Sigmoid colon (tissue), 7 donors: ENCODE data around the gene RABEP1. TPM values are rescaled to one million over a fixed set of nuclear protein-coding genes. Genes with fewer than 3 reads are reported as not detected.

Experiments
- DNase-seq: peaks from one replicate; pipeline ENCODE4 v3.0.0-alpha.2; 2019
- H3K27ac ChIP-seq, 4 donors: fragments of 200-600 bp; sonication (generic); one replicate each; pipeline ENCODE4 v1.5.1; 2016 to 2019; ENCODE audit warnings: mild to moderate bottlenecking in 1 of 4
- H3K27me3 ChIP-seq, 3 donors: fragments of 200-600 bp; sonication (generic); one replicate each; pipeline ENCODE4 v1.5.1; 2019; ENCODE audit warnings: mild to moderate bottlenecking in 1 of 3
- H3K36me3 ChIP-seq, 4 donors: fragments of 200-600 bp; sonication (generic); one replicate each; pipeline ENCODE4 v1.5.1; 2016 to 2019
- H3K4me1 ChIP-seq, 4 donors: fragments of 200-600 bp; sonication (generic); one replicate each; pipeline ENCODE4 v1.5.1; 2017 to 2019
- H3K4me3 ChIP-seq, 4 donors: fragments of 200-600 bp; sonication (generic); one replicate each; pipeline ENCODE4 v1.5.1; 2017 to 2019; ENCODE audit warnings: mild to moderate bottlenecking in 2 of 4, moderate library complexity in 1 of 4
- H3K9me3 ChIP-seq, 4 donors: fragments of 200-600 bp in 3 of 4; sonication (generic) in 3 of 4; one replicate each; pipeline versions ENCODE4 v1.5.1 to v1.6.1; 2013 to 2019
- CTCF ChIP-seq, 4 experiments: fragments of 450-650 bp in 3 of 4; fragments of 200-600 bp in 1 of 4; IDR thresholded peaks; one replicate each; pipeline ENCODE4 v1.5.1; 2016 to 2019; ENCODE audit warnings: antibody characterized with exemption in 4 of 4, mild to moderate bottlenecking in 3 of 4, moderate library complexity in 2 of 4
- EP300 ChIP-seq, 4 donors: sonication (generic); formaldehyde crosslinking; IDR thresholded peaks; one replicate each; pipeline ENCODE4 v1.6.1; 2017; ENCODE audit warnings: antibody characterized with exemption in 4 of 4
- POLR2A ChIP-seq, 2 donors: fragments of 450-650 bp; IDR thresholded peaks; one replicate each; pipeline ENCODE4 v1.6.1; 2016; ENCODE audit warnings: antibody characterized with exemption in 2 of 2, mild to moderate bottlenecking in 2 of 2, moderate library complexity in 2 of 2
- POLR2AphosphoS5 ChIP-seq, 4 donors: sonication (generic); formaldehyde crosslinking; IDR thresholded peaks; one replicate each; pipeline ENCODE4 v1.6.1; 2017; ENCODE audit warnings: antibody characterized with exemption in 4 of 4
- WGBS, 2 donors: extraction: QIAGEN DNeasy Blood & Tissue Kit; methylation state at CpG; one replicate each; pipeline ENCODE4 v1.1.7; 2013; 5-methylcytosine and 5-hydroxymethylcytosine counted together
- intact Hi-C: fragments of 100-400 bp; cut with DNase I; formaldehyde crosslinking; loops from one replicate; pipeline ENCODE4 v1.15.1; 2023
- polyA plus RNA-seq, 3 donors: library from polyadenylated mRNA; stranded (reverse); fragments of 200-250 nt; gene quantifications; one replicate each; pipeline ENCODE4 v1.2.3, GENCODE V29; 2013
- total RNA-seq, 4 donors: library from RNA; depleted of rRNA; stranded (reverse); fragments of >200 nt; gene quantifications; one replicate each; pipeline ENCODE4 v1.1.0, GENCODE V29; 2016
- donor health status: healthy with polysubstance abuse.
- donor health status: Bipolar disorder and iron deficiency.
- donor health status: healthy.

RABEP1 gene
- total and polyA plus RNA-seq, 7 donors: 12.7 to 52.9 (median 39.8) TPM

GRCh38 chr17:5364696-5365095, 82.6 kb downstream of the RABEP1 start:
- no peaks in the 10 kb centered on the region for H3K27me3 ChIP-seq
- H3K9me3 ChIP-seq: no peaks in the 10 kb centered on the region
- TF ChIP-seq CTCF (IDR thresholded peaks at IDR 0.05): no peak
- no peak for TF ChIP-seq EP300 (IDR thresholded peaks at IDR 0.05)
- H3K27ac ChIP-seq: no peak overlapping the region
- peaks cover 9 to 76% (median 39%) of the 10 kb centered on the region in 4 donors for H3K36me3 ChIP-seq
- no peak overlapping the region for H3K4me3 ChIP-seq
- DNase-seq: no peak
- intact Hi-C loops: no loop called here
- H3K4me1 ChIP-seq: no peaks in the 10 kb centered on the region

- TF ChIP-seq CTCF (IDR thresholded peaks at IDR 0.05) (no peak), EP300 (IDR thresholded peaks at IDR 0.05) (no peak), POLR2A (IDR thresholded peaks at IDR 0.05) (no peak), POLR2AphosphoS5 (IDR thresholded peaks at IDR 0.05) (no peak)
- intact Hi-C loops: no loop called here
- peaks cover 9 to 80% (median 38%) of the 10 kb centered on the region in 4 donors for H3K36me3 ChIP-seq
- no peaks in the 10 kb centered on the region for H3K27me3 ChIP-seq
- no peak overlapping the region for H3K27ac ChIP-seq
- no peaks in the 10 kb centered on the region for H3K4me1 ChIP-seq
- WGBS, 2 donors: 91 to 95% methylated on average over 6 of the region's 6 CpGs
- no peaks in the 10 kb centered on the region for H3K9me3 ChIP-seq
- no peak for DNase-seq
- no peak overlapping the region for H3K4me3 ChIP-seq
These were observed 83.7 kb downstream of the RABEP1 start for GRCh38 chr17:5365831-5366230.

GRCh38 chr17:5370411-5370810, 88.3 kb downstream of the RABEP1 start:
- no peak for DNase-seq
- intact Hi-C loops: no loop called here
- no peaks in the 10 kb centered on the region for H3K4me1 ChIP-seq
- H3K4me3 ChIP-seq: no peak overlapping the region
- no peak for TF ChIP-seq EP300 (IDR thresholded peaks at IDR 0.05)
- no peak for TF ChIP-seq CTCF (IDR thresholded peaks at IDR 0.05)
- no peak for TF ChIP-seq POLR2AphosphoS5 (IDR thresholded peaks at IDR 0.05)
- TF ChIP-seq POLR2A (IDR thresholded peaks at IDR 0.05): no peak
- no peaks in the 10 kb centered on the region for H3K9me3 ChIP-seq
- no peak overlapping the region for H3K27ac ChIP-seq
- H3K27me3 ChIP-seq: no peaks in the 10 kb centered on the region
- 91% methylated on average over 4 of the region's 4 CpGs for WGBS, 2 donors
- peaks cover 0 to 91% (median 34%) of the 10 kb centered on the region in 4 donors for H3K36me3 ChIP-seq

DNA sequence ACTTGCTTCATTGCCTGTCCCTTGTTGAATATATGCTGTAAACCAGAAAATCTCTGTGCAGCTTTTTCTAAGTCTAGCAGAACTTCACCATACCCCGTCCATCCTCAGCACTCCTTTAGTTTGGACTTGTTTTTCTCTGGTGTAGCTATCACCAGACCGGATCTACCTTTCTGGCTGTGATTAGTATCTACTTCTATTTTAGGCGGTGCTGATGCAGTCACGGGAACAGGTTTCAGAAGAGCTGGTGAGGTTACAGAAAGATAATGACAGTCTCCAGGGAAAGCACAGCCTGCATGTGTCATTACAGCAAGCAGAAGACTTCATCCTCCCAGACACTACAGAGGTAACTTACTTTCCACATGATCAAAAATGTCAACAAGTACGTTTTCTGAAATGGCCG, 91.0 kb downstream of the RABEP1 start:
- H3K9me3 ChIP-seq: no peaks in the 10 kb centered on the region
- 77 to 85% methylated on average over 6 of the region's 6 CpGs for WGBS, 2 donors
- peaks cover 6 to 98% (median 42%) of the 10 kb centered on the region in 4 donors for H3K36me3 ChIP-seq
- no peak overlapping the region for H3K27ac ChIP-seq
- H3K4me1 ChIP-seq: no peaks in the 10 kb centered on the region
- H3K27me3 ChIP-seq: no peaks in the 10 kb centered on the region
- H3K4me3 ChIP-seq: no peak overlapping the region
- TF ChIP-seq POLR2AphosphoS5 (IDR thresholded peaks at IDR 0.05): no peak
- TF ChIP-seq EP300 (IDR thresholded peaks at IDR 0.05): no peak
- no peak for TF ChIP-seq POLR2A (IDR thresholded peaks at IDR 0.05)
- no peak for TF ChIP-seq CTCF (IDR thresholded peaks at IDR 0.05)
- DNase-seq: no peak
- intact Hi-C loops: no loop called here

DNA sequence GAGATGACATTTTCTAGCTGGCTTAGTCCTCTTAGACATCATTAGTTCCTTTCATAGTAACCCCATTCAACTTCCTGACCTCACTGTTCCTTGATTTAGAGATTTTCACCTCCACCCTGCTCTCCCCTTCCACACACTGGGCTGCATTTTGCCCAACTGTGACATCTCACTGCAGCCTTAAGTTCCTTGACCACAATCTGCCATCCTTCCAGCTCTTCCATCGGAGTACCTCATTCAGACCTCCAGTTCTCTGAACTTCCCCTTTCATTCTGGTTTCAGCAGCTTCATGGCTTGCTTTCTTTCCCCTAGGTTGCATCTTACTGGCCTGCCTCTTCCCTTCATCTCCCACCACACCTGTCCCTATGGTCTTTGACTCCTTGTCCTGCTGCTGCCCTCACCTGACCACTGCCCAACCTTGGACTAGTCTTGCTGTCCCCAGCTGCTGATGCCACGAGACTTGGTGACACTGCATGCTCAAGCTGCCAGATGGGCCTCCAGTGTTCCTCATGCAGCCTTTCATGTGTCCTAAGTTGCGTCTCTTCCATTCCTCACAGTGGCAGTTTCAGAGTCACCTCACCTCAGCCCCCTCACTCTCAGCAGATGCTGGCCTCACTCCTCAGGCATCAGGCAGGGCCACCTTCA, 96.6 kb downstream of the RABEP1 start:
- intact Hi-C loops: no loop called here

More for the DNA sequence above, 96.6 kb downstream of the RABEP1 start:
- Histone ChIP-seq H3K27me3 (no peaks in the 10 kb centered on the region), H3K36me3 (peaks cover 26 to 100% (median 61%) of the 10 kb centered on the region in 4 donors), H3K4me3 (no peak overlapping the region), H3K27ac (no peak overlapping the region), H3K4me1 (no peaks in the 10 kb centered on the region), H3K9me3 (no peaks in the 10 kb centered on the region)
- 94% methylated on average over 3 of the region's 3 CpGs for WGBS, 2 donors
- no peak for DNase-seq
- TF ChIP-seq EP300 (IDR thresholded peaks at IDR 0.05) (no peak), POLR2AphosphoS5 (IDR thresholded peaks at IDR 0.05) (no peak), POLR2A (IDR thresholded peaks at IDR 0.05) (no peak), CTCF (IDR thresholded peaks at IDR 0.05) (no peak)
